Measurements from ENCODE around the gene EXOC5.

- TF ChIP-seq CTCF (conservative IDR thresholded peaks at IDR 0.05; ENCODE audit: low read depth, low read length) (no peak), EZH2phosphoT487 (IDR thresholded peaks at IDR 0.05; ENCODE audit: borderline replicate concordance, low read length) (no peak), EZH2 (IDR thresholded peaks at IDR 0.05; ENCODE audit: low read length, unreplicated experiment) (no peak)
These were observed 36.7 kb downstream of the EXOC5 start for GRCh38 chr14:57232006-57232405.
